ENCODE data around the gene KIF26A.

The KIF26A gene

DNA sequence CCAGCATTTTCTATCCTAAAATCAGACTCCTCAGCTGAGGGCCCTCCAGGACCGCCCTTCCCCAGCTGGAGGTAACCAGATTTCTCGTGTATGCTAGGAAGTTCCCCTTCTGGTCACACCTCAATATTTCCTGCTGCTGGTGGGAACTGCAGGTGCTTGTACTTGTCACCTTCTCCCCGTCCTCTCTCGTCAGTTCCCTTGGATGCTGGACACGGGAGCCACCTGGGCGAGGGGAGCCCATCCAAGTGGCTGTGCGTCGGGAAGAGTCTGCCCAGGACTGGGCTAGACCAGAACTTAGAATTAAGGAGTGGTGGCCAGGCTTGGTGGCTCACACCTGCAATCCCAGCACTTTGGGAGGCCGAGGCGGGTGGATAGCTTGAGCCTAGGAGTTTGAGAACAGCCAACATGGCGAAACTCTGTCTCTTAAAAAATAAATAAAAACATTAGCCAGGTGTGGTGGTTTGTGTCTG lies 23.2 kb upstream of the KIF26A start:
- Histone ChIP-seq H3K9me3 (ENCODE audit: severe bottlenecking) (no peaks in the 10 kb centered on the region), H3K27me3 (ENCODE audit: insufficient read depth, low read depth, severe bottlenecking) (no peaks in the 10 kb centered on the region), H3K4me3 (ENCODE audit: low read depth, low read length) (no peak overlapping the region), H3K27ac (no peak overlapping the region), H3K36me3 (no peaks in the 10 kb centered on the region)
- DNase-seq = no peak
- TF ChIP-seq, protein P1, sequence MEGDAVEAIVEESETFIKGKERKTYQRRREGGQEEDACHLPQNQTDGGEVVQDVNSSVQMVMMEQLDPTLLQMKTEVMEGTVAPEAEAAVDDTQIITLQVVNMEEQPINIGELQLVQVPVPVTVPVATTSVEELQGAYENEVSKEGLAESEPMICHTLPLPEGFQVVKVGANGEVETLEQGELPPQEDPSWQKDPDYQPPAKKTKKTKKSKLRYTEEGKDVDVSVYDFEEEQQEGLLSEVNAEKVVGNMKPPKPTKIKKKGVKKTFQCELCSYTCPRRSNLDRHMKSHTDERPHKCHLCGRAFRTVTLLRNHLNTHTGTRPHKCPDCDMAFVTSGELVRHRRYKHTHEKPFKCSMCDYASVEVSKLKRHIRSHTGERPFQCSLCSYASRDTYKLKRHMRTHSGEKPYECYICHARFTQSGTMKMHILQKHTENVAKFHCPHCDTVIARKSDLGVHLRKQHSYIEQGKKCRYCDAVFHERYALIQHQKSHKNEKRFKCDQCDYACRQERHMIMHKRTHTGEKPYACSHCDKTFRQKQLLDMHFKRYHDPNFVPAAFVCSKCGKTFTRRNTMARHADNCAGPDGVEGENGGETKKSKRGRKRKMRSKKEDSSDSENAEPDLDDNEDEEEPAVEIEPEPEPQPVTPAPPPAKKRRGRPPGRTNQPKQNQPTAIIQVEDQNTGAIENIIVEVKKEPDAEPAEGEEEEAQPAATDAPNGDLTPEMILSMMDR (IDR thresholded peaks at IDR 0.05; ENCODE audit: low read depth, low read length) = no peak

DNA sequence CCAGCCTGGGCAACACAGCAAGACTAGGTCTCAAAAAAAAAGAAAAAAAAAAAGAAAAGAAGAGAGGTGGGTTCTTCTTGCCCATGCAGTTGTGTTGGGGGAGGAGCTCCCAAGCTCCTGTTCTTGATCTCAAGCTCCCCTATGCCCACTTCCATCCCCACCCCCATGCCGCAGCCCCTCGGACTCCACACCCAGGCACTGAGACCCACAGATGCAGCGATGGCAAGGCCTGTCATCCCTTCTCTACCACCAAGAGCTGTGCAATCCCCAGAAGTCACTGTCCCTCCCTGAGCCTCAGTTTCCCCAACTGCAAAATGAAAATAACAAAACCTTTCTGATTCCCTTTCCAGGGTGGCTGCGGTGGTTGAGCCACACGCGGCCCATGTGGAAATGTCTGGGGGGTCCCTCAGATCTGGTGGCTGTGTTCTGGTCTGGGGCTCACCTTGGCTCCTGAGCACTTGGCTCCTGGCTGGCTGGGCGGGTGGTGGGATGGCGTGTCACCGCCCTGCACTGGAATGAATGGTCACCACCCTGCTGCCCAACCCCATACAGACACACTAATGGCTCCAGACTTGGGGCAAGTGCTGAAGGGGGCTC lies 22.6 kb upstream of the KIF26A start:
- no peak overlapping the region for H3K27ac ChIP-seq
- no peaks in the 10 kb centered on the region for H3K27me3 ChIP-seq (ENCODE audit: insufficient read depth, low read depth, severe bottlenecking)
- no peak overlapping the region for H3K4me3 ChIP-seq (ENCODE audit: low read depth, low read length)
- no peaks in the 10 kb centered on the region for H3K9me3 ChIP-seq (ENCODE audit: severe bottlenecking)
- no peak for DNase-seq
- TF ChIP-seq, protein P1 (IDR thresholded peaks at IDR 0.05; ENCODE audit: low read depth, low read length) = no peak
- H3K36me3 ChIP-seq = no peaks in the 10 kb centered on the region

DNA sequence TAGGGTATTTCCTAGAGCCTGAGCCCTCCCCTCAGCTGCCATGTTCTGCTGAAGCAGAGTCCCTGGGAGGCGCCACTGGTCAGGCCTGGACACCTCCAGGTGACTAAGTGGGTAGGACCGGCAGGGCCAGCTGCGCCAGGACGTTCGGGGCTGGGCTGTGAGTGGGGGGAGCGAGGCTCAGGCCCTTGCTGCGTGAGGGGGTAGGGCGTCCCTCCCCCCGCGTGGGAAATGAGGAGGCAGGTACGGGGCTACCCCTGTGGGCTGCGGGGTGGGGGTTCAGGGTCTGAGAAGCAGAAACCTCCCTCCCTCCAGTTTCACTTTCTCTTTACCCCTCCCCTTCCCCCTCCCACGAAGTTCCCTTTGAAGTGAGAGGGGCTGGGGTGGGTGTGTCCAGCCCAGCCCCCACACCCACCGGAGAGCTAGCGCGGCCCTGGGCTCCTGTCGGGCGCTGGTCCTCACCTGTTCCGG lies 22.1 kb upstream of the KIF26A start:
- H3K27ac ChIP-seq = no peak overlapping the region
- no peaks in the 10 kb centered on the region for H3K9me3 ChIP-seq (ENCODE audit: severe bottlenecking)
- TF ChIP-seq, protein P1 (IDR thresholded peaks at IDR 0.05; ENCODE audit: low read depth, low read length) = no peak
- H3K4me3 ChIP-seq (ENCODE audit: low read depth, low read length) = peak overlapping the region; percentile 36
- H3K27me3 ChIP-seq (ENCODE audit: insufficient read depth, low read depth, severe bottlenecking) = no peaks in the 10 kb centered on the region
- peak; percentile 16 for DNase-seq
- H3K36me3 ChIP-seq = no peaks in the 10 kb centered on the region

DNA sequence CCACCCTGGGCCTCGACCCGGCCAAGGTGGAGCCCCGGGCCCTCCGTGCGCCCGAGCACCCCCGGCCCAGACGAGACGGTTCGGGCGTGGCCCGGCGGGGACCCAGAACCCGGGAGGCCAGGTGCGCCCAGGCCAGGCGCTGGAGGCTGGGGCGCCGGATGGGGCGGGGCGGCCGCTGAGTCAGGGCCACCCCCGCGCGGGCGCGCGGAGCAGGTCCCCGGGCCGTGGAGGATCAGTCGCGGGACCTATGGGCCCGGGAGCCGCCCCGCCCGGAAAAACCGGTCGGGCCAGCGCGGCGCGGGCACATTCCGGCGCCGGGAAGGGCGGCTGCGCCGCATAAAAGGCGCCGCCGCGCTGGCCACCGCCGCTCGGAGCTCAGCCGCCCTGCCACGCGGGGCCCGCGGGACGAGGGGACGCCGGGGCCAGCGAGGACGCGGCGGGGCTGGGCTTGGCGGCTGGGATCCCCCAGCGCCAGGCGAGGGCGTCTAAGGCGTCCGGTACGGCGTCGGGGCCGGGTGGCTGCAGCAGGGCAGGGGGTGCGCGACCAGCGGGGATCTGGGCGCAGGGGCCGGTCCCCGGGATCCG lies 21.5 kb upstream of the KIF26A start:
- no peaks in the 10 kb centered on the region for H3K27me3 ChIP-seq (ENCODE audit: insufficient read depth, low read depth, severe bottlenecking)
- H3K36me3 ChIP-seq = no peaks in the 10 kb centered on the region
- TF ChIP-seq, protein P1 (IDR thresholded peaks at IDR 0.05; ENCODE audit: low read depth, low read length) = no peak
- H3K4me3 ChIP-seq (ENCODE audit: low read depth, low read length) = peak overlapping the region; percentile 36
- H3K27ac ChIP-seq = no peak overlapping the region
- no peaks in the 10 kb centered on the region for H3K9me3 ChIP-seq (ENCODE audit: severe bottlenecking)
- peak; percentile 6 for DNase-seq

DNA sequence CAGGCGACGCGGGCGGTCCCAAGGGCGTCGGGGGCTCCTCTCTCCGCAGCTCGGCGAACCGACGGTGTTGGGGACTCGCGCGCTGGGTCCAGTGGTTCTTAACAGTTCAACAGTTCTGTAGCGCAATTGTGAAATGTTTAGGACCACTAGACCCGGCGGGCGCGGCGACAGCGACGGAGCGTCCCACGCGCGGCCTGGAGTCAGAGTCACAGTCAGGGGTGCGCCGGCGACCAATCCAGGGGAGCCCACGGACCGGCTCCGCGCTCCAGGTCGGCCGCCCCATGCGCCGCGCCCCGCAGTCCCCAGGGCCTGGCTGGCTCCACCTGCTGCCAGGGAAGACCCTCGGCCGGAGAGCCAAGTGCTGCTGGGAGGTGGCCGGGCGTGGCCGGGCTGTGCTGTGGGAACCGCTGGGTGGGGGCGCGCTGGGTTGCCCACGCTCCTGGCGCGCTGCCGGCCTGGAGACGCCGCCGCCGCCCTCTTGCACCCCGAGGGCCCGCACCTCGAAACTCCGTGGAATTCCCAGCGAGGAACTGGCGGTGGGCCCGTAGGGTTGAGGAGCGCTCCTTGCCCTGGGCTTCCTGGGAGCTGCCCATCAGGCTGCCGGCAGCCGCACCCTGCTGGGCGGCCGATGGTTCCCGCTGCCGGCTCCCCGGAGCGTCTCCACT lies 20.9 kb upstream of the KIF26A start:
- Histone ChIP-seq H3K4me3 (ENCODE audit: low read depth, low read length) (no peak overlapping the region), H3K27me3 (ENCODE audit: insufficient read depth, low read depth, severe bottlenecking) (no peaks in the 10 kb centered on the region)
- DNase-seq = peak; percentile 5

More for the DNA sequence above, 20.9 kb upstream of the KIF26A start:
- H3K27ac ChIP-seq = no peak overlapping the region
- no peaks in the 10 kb centered on the region for H3K36me3 ChIP-seq
- TF ChIP-seq, protein P1 (IDR thresholded peaks at IDR 0.05; ENCODE audit: low read depth, low read length) = no peak
- no peaks in the 10 kb centered on the region for H3K9me3 ChIP-seq (ENCODE audit: severe bottlenecking)

All from WERI-Rb-1 (cell line).